Measurements from ENCODE around the gene FOCAD.

The FOCAD gene

GRCh38 chr9:20732118-20732517, 48.1 kb downstream of the FOCAD start:
- no peak for ATAC-seq

GRCh38 chr9:20734275-20734674, 50.2 kb downstream of the FOCAD start:
- ATAC-seq = no peak

GRCh38 chr9:20740304-20740703, 56.2 kb downstream of the FOCAD start:
- no peak for ATAC-seq

GRCh38 chr9:20740929-20741582, 57.0 kb downstream of the FOCAD start:
- no peak for ATAC-seq

- ATAC-seq = no peak
Measured at GRCh38 chr9:20742833-20743232, 58.8 kb downstream of the FOCAD start.

- ATAC-seq = no peak
Measured at GRCh38 chr9:20744036-20744630, 60.1 kb downstream of the FOCAD start.

GRCh38 chr9:20746967-20747366, 62.9 kb downstream of the FOCAD start:
- ATAC-seq = no peak

GRCh38 chr9:20749496-20750198, 65.6 kb downstream of the FOCAD start:
- no peak for ATAC-seq

- ATAC-seq = no peak
Measured at GRCh38 chr9:20753761-20754160, 69.7 kb downstream of the FOCAD start.

GRCh38 chr9:20754556-20754955, 70.5 kb downstream of the FOCAD start:
- no peak for ATAC-seq

GRCh38 chr9:20760246-20760891, 76.3 kb downstream of the FOCAD start:
- no peak for ATAC-seq

GRCh38 chr9:20770947-20771346, 86.9 kb downstream of the FOCAD start:
- no peak for ATAC-seq

- no peak for ATAC-seq
Measured at GRCh38 chr9:20771729-20772128, 87.7 kb downstream of the FOCAD start.

GRCh38 chr9:20775683-20776082, 91.6 kb downstream of the FOCAD start:
- ATAC-seq = no peak

- no peak for ATAC-seq
Measured at GRCh38 chr9:20781092-20781491, 97.0 kb downstream of the FOCAD start.

GRCh38 chr9:20782289-20782688, 98.2 kb downstream of the FOCAD start:
- no peak for ATAC-seq

- no peak for ATAC-seq
Measured at GRCh38 chr9:20783057-20784038, 99.3 kb downstream of the FOCAD start.

- ATAC-seq = no peak
Measured at GRCh38 chr9:20784196-20784595, 100.1 kb downstream of the FOCAD start.

- ATAC-seq = no peak
Measured at GRCh38 chr9:20786807-20787206, 102.7 kb downstream of the FOCAD start.

GRCh38 chr9:20788526-20789451, 104.7 kb downstream of the FOCAD start:
- ATAC-seq = no peak

- no peak for ATAC-seq
Measured at GRCh38 chr9:20790721-20791120, 106.7 kb downstream of the FOCAD start.
